Calu3 (cell line): ENCODE measurements around the gene COL20A1. TPM values are rescaled to one million over a fixed set of nuclear protein-coding genes. Genes with fewer than 3 reads are reported as not detected.

Experiments
- BruUV-seq: library from RNA; stranded (reverse); fragments of 400-500 nt; replicated peaks from 2 replicates; lab custom pipeline; 2021; lab: Mats Ljungman, UMichigan
- CTCF ChIA-PET: fragments of 300-600 bp; sonication (Branson Sonifier 250); formaldehyde crosslinking; loops from one replicate; lab custom pipeline; 2022; ENCODE audit warnings: antibody characterized with exemption; lab: Charles Lee
- DNase-seq: peaks from one replicate; pipeline ENCODE4 v3.0.0; 2022
- H3K27ac Mint-ChIP-seq: one replicate; pipeline ENCODE4 v1.8.0; 2022; ENCODE audit warnings: mixed read lengths; ENCODE audit not compliant: unreplicated experiment
- H3K27me3 Mint-ChIP-seq: one replicate; pipeline ENCODE4 v1.8.0; 2022; ENCODE audit warnings: mixed read lengths; ENCODE audit not compliant: unreplicated experiment
- H3K36me3 Mint-ChIP-seq: one replicate; pipeline ENCODE4 v1.8.0; 2022; ENCODE audit warnings: mild to moderate bottlenecking, moderate library complexity, mixed read lengths; ENCODE audit not compliant: insufficient read depth, unreplicated experiment
- H3K4me1 Mint-ChIP-seq: one replicate; pipeline ENCODE4 v1.8.0; 2022; ENCODE audit warnings: mild to moderate bottlenecking, low read depth, mixed read lengths; ENCODE audit not compliant: unreplicated experiment
- H3K4me3 Mint-ChIP-seq: one replicate; pipeline ENCODE4 v1.8.0; 2022; ENCODE audit warnings: mild to moderate bottlenecking, low read depth, moderate library complexity, mixed read lengths; ENCODE audit not compliant: unreplicated experiment
- H3K9me3 Mint-ChIP-seq: one replicate; pipeline ENCODE4 v1.8.0; 2022; ENCODE audit warnings: low read depth, mixed read lengths; ENCODE audit not compliant: unreplicated experiment
- intact Hi-C: fragments of 100-400 bp; cut with micrococcal nuclease; formaldehyde crosslinking; loops from one replicate; pipeline ENCODE4 v1.10.0; 2022; ENCODE audit not compliant: unreplicated experiment
- total RNA-seq: library from RNA; stranded (reverse); gene quantifications from 2 replicates; pipeline ENCODE4 v1.2.3, GENCODE V29; 2022
- TF ChIP-seq, protein P1 (sequence below): fragments of 200-600 bp; IDR thresholded peaks from one replicate; pipeline ENCODE4 v1.8.0; 2022; ENCODE audit warnings: antibody characterized with exemption; ENCODE audit not compliant: unreplicated experiment

The COL20A1 gene
- total RNA-seq, 1 experiment from 2014 or later: not detected

DNA sequence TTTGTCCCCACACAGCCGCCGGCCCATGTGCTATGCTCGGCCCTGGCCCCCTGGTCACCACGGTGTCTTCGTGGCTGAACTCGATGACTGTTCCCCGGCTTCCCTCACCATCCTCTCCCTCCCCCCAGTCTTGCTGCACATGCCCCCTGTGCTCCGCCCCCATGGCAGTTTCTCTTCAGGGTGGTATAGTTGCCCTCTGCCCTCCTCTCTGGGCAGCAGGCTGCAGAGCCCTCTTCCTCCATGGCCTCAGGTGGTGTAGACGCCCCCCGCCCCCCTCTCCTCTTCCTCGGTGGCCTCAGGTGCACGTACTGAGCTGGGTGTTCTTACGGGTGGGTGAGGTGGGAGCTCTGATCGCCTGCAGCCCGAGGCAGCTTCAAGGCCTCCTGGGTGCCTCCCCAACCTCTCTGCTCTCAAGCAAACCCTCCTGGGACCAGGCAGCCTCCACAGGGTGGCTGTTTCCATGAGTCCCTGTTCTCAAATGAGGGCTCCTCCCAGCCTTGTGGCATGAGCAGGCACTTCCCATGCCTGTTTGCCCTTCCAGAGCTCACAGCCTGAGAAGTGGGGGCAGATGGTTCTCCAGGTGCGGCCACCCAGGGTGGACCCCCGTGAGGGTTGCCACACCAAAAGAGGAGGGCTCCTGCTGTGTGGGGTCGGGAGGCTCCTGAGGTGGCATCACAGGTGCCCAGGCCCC lies 24.8 kb downstream of the COL20A1 start:
- no peaks in the 10 kb centered on the region for H3K4me1 Mint-ChIP-seq
- BruUV-seq: no TSS peak
- H3K27me3 Mint-ChIP-seq: peaks cover 98% of the 10 kb centered on the region
- peaks cover 14% of the 10 kb centered on the region for H3K36me3 Mint-ChIP-seq
- TF ChIP-seq, protein P1, sequence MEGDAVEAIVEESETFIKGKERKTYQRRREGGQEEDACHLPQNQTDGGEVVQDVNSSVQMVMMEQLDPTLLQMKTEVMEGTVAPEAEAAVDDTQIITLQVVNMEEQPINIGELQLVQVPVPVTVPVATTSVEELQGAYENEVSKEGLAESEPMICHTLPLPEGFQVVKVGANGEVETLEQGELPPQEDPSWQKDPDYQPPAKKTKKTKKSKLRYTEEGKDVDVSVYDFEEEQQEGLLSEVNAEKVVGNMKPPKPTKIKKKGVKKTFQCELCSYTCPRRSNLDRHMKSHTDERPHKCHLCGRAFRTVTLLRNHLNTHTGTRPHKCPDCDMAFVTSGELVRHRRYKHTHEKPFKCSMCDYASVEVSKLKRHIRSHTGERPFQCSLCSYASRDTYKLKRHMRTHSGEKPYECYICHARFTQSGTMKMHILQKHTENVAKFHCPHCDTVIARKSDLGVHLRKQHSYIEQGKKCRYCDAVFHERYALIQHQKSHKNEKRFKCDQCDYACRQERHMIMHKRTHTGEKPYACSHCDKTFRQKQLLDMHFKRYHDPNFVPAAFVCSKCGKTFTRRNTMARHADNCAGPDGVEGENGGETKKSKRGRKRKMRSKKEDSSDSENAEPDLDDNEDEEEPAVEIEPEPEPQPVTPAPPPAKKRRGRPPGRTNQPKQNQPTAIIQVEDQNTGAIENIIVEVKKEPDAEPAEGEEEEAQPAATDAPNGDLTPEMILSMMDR: no peak
- no peak for DNase-seq
- H3K27ac Mint-ChIP-seq: no peak overlapping the region
- CTCF ChIA-PET: no interaction called here
- intact Hi-C loops: no loop called here
- H3K4me3 Mint-ChIP-seq: no peak overlapping the region
- H3K9me3 Mint-ChIP-seq: no peaks in the 10 kb centered on the region

- TF ChIP-seq, protein P1: no peak
- intact Hi-C loops: no loop called here
- DNase-seq: no peak
Observed at GRCh38 chr20:63318391-63319163, 25.6 kb downstream of the COL20A1 start.

GRCh38 chr20:63319164-63320040 lies 26.4 kb downstream of the COL20A1 start:
- peaks cover 9% of the 10 kb centered on the region for H3K36me3 Mint-ChIP-seq
- CTCF ChIA-PET: no interaction called here
- intact Hi-C loops: no loop called here
- no peak overlapping the region for H3K27ac Mint-ChIP-seq
- H3K9me3 Mint-ChIP-seq: no peaks in the 10 kb centered on the region
- H3K4me1 Mint-ChIP-seq: no peaks in the 10 kb centered on the region
- BruUV-seq: no TSS peak
- no peak for DNase-seq
- H3K27me3 Mint-ChIP-seq: peaks cover 98% of the 10 kb centered on the region
- no peak overlapping the region for H3K4me3 Mint-ChIP-seq
- TF ChIP-seq, protein P1: no peak

More at GRCh38 chr20:63318391-63319163, 25.6 kb downstream of the COL20A1 start:
- no TSS peak for BruUV-seq
- CTCF ChIA-PET: no interaction called here
- Mint-ChIP-seq H3K4me3 (no peak overlapping the region), H3K9me3 (no peaks in the 10 kb centered on the region), H3K27me3 (peaks cover 98% of the 10 kb centered on the region), H3K4me1 (no peaks in the 10 kb centered on the region), H3K27ac (no peak overlapping the region), H3K36me3 (peaks cover 9% of the 10 kb centered on the region)

GRCh38 chr20:63320041-63320511 lies 27.1 kb downstream of the COL20A1 start:
- DNase-seq: no peak
- Mint-ChIP-seq H3K4me1 (no peaks in the 10 kb centered on the region), H3K27me3 (peaks cover 98% of the 10 kb centered on the region), H3K4me3 (no peak overlapping the region), H3K36me3 (peaks cover 9% of the 10 kb centered on the region), H3K27ac (no peak overlapping the region), H3K9me3 (no peaks in the 10 kb centered on the region)
- intact Hi-C loops: no loop called here
- CTCF ChIA-PET: no interaction called here
- no TSS peak for BruUV-seq
- TF ChIP-seq, protein P1: no peak
